Measurements from ENCODE around the gene CDH23. TPM values are rescaled to one million over a fixed set of nuclear protein-coding genes. Genes with fewer than 3 reads are reported as not detected.

The CDH23 gene
- total and polyA plus RNA-seq, 5 donors, result 2.4 to 6.3 (median 5.2) TPM

- 85% methylated on average over 1 of the region's 1 CpG for WGBS
- Histone ChIP-seq H3K9me3 (ENCODE audit: control insufficient read depth, low read length) (no peaks in the 10 kb centered on the region), H3K27me3 (ENCODE audit: control insufficient read depth, insufficient read depth) (no peaks in the 10 kb centered on the region), H3K4me1 (ENCODE audit: control insufficient read depth, insufficient read depth, low read length) (no peaks in the 10 kb centered on the region), H3K4me3 (ENCODE audit: low read length) (no peak overlapping the region), H3K27ac (ENCODE audit: low read length) (no peak overlapping the region)
- intact Hi-C loops (cut with DNase I), result loop anchor here in 1 of 4 donors (10.0 kb wide), 1 partner anchor 55 kb away; the partner anchor contains the start of gene SLC29A3
- DNase-seq, result no peak
- ATAC-seq, result no peak
Observed at GRCh38 chr10:71369602-71370001, 27.1 kb upstream of the CDH23 start.

GRCh38 chr10:71370031-71370430 lies 26.7 kb upstream of the CDH23 start:
- H3K4me3 ChIP-seq (ENCODE audit: low read length), result no peak overlapping the region
- H3K4me1 ChIP-seq (ENCODE audit: control insufficient read depth, insufficient read depth, low read length), result no peaks in the 10 kb centered on the region
- intact Hi-C loops (cut with DNase I), result loop anchor here in 1 of 4 donors (10.0 kb wide), 1 partner anchor 55 kb away; the partner anchor contains the start of gene SLC29A3
- no peaks in the 10 kb centered on the region for H3K27me3 ChIP-seq (ENCODE audit: control insufficient read depth, insufficient read depth)
- H3K27ac ChIP-seq (ENCODE audit: low read length), result no peak overlapping the region
- DNase-seq (no peak), ATAC-seq (no peak)
- H3K9me3 ChIP-seq (ENCODE audit: control insufficient read depth, low read length), result no peaks in the 10 kb centered on the region
- WGBS, result 94% methylated on average over 3 of the region's 3 CpGs

- no peak overlapping the region for H3K27ac ChIP-seq (ENCODE audit: low read length)
- no peaks in the 10 kb centered on the region for H3K9me3 ChIP-seq (ENCODE audit: control insufficient read depth, low read length)
- no peak for DNase-seq
- no peak for ATAC-seq
- no peaks in the 10 kb centered on the region for H3K27me3 ChIP-seq (ENCODE audit: control insufficient read depth, insufficient read depth)
- intact Hi-C loops (cut with DNase I), result loop anchor here in 1 of 4 donors (10.0 kb wide), 1 partner anchor 57 kb away; the partner anchor contains the start of gene SLC29A3
- 50% methylated on average over 6 of the region's 6 CpGs for WGBS
- no peaks in the 10 kb centered on the region for H3K4me1 ChIP-seq (ENCODE audit: control insufficient read depth, insufficient read depth, low read length)
- H3K4me3 ChIP-seq (ENCODE audit: low read length), result no peak overlapping the region
Observed at GRCh38 chr10:71371750-71372166, 25.0 kb upstream of the CDH23 start.

GRCh38 chr10:71372882-71373495 lies 23.7 kb upstream of the CDH23 start:
- Histone ChIP-seq H3K9me3 (ENCODE audit: control insufficient read depth, low read length) (no peaks in the 10 kb centered on the region), H3K4me1 (ENCODE audit: control insufficient read depth, insufficient read depth, low read length) (no peaks in the 10 kb centered on the region), H3K27me3 (ENCODE audit: control insufficient read depth, insufficient read depth) (no peaks in the 10 kb centered on the region), H3K4me3 (ENCODE audit: low read length) (no peak overlapping the region), H3K27ac (ENCODE audit: low read length) (no peak overlapping the region)
- no peak for ATAC-seq
- DNase-seq, result no peak
- WGBS, result 55% methylated on average over 10 of the region's 10 CpGs
- intact Hi-C loops (cut with DNase I), result loop anchor here in 1 of 4 donors (10.0 kb wide), 1 partner anchor 58 kb away; the partner anchor contains the start of gene SLC29A3

- DNase-seq, result no peak
- Histone ChIP-seq H3K4me3 (ENCODE audit: low read length) (no peak overlapping the region), H3K27ac (ENCODE audit: low read length) (no peak overlapping the region), H3K9me3 (ENCODE audit: control insufficient read depth, low read length) (no peaks in the 10 kb centered on the region), H3K27me3 (ENCODE audit: control insufficient read depth, insufficient read depth) (no peaks in the 10 kb centered on the region), H3K4me1 (ENCODE audit: control insufficient read depth, insufficient read depth, low read length) (no peaks in the 10 kb centered on the region)
- ATAC-seq, result no peak
- intact Hi-C loops (cut with DNase I), result loop anchor here in 2 of 4 donors (5.0 to 10.0 kb wide), 2 partner anchors 57 to 60 kb away; partner anchors contain the start of gene SLC29A3 (in 2 of the 2)
- WGBS, result 76% methylated on average over 11 of the region's 11 CpGs
Observed at GRCh38 chr10:71374481-71375233, 22.1 kb upstream of the CDH23 start.

- no peak for DNase-seq
- H3K4me1 ChIP-seq (ENCODE audit: control insufficient read depth, insufficient read depth, low read length), result no peaks in the 10 kb centered on the region
Observed at GRCh38 chr10:71375952-71376351, 20.8 kb upstream of the CDH23 start.

GRCh38 chr10:71378336-71379117 lies 18.2 kb upstream of the CDH23 start:
- no peak overlapping the region for H3K27ac ChIP-seq (ENCODE audit: low read length)
- intact Hi-C loops (cut with DNase I), result loop anchor here in 2 of 4 donors (5.0 to 10.0 kb wide), 2 partner anchors 61 to 64 kb away; partner anchors contain the start of gene SLC29A3 (in 2 of the 2)

More at GRCh38 chr10:71375952-71376351, 20.8 kb upstream of the CDH23 start:
- Histone ChIP-seq H3K4me3 (ENCODE audit: low read length) (no peak overlapping the region), H3K27me3 (ENCODE audit: control insufficient read depth, insufficient read depth) (no peaks in the 10 kb centered on the region), H3K27ac (ENCODE audit: low read length) (no peak overlapping the region), H3K9me3 (ENCODE audit: control insufficient read depth, low read length) (no peaks in the 10 kb centered on the region)
- ATAC-seq, result no peak
- intact Hi-C loops (cut with DNase I), result loop anchor here in 2 of 4 donors (5.0 to 10.0 kb wide), 2 partner anchors 59 to 61 kb away; partner anchors contain the start of gene SLC29A3 (in 2 of the 2)
- 63% methylated on average over 3 of the region's 3 CpGs for WGBS

GRCh38 chr10:71379118-71379766 lies 17.5 kb upstream of the CDH23 start:
- DNase-seq (no peak), ATAC-seq (no peak)
- no peak overlapping the region for H3K27ac ChIP-seq (ENCODE audit: low read length)
- 66% methylated on average over 3 of the region's 3 CpGs for WGBS
- no peaks in the 10 kb centered on the region for H3K4me1 ChIP-seq (ENCODE audit: control insufficient read depth, insufficient read depth, low read length)
- H3K9me3 ChIP-seq (ENCODE audit: control insufficient read depth, low read length), result no peaks in the 10 kb centered on the region
- intact Hi-C loops (cut with DNase I), result loop anchor here in 2 of 4 donors (5.0 to 10.0 kb wide), 2 partner anchors 62 to 64 kb away; partner anchors contain the start of gene SLC29A3 (in 2 of the 2)
- H3K27me3 ChIP-seq (ENCODE audit: control insufficient read depth, insufficient read depth), result no peaks in the 10 kb centered on the region
- no peak overlapping the region for H3K4me3 ChIP-seq (ENCODE audit: low read length)

More at GRCh38 chr10:71378336-71379117, 18.2 kb upstream of the CDH23 start:
- no peaks in the 10 kb centered on the region for H3K4me1 ChIP-seq (ENCODE audit: control insufficient read depth, insufficient read depth, low read length)
- H3K4me3 ChIP-seq (ENCODE audit: low read length), result no peak overlapping the region
- no peaks in the 10 kb centered on the region for H3K27me3 ChIP-seq (ENCODE audit: control insufficient read depth, insufficient read depth)
- no peak for ATAC-seq
- no peak for DNase-seq
- no peaks in the 10 kb centered on the region for H3K9me3 ChIP-seq (ENCODE audit: control insufficient read depth, low read length)
- WGBS, result 61% methylated on average over 6 of the region's 6 CpGs

- Histone ChIP-seq H3K27me3 (ENCODE audit: control insufficient read depth, insufficient read depth) (no peaks in the 10 kb centered on the region), H3K4me1 (ENCODE audit: control insufficient read depth, insufficient read depth, low read length) (no peaks in the 10 kb centered on the region), H3K27ac (ENCODE audit: low read length) (no peak overlapping the region), H3K4me3 (ENCODE audit: low read length) (no peak overlapping the region), H3K9me3 (ENCODE audit: control insufficient read depth, low read length) (no peaks in the 10 kb centered on the region)
- WGBS, result 37% methylated on average over 1 of the region's 1 CpG
- DNase-seq (no peak), ATAC-seq (no peak)
- intact Hi-C loops (cut with DNase I), result loop anchor here in 3 of 4 donors (5.0 to 10.0 kb wide), 5 partner anchors 186 to 434 kb away; no protein-coding TSS in a partner anchor
Observed at GRCh38 chr10:71380841-71381240, 15.9 kb upstream of the CDH23 start.

GRCh38 chr10:71381611-71382010 lies 15.1 kb upstream of the CDH23 start:
- WGBS, result 78% methylated on average over 3 of the region's 3 CpGs
- intact Hi-C loops (cut with DNase I), result loop anchor here in 3 of 4 donors (5.0 to 10.0 kb wide), 5 partner anchors 186 to 433 kb away; no protein-coding TSS in a partner anchor
- no peak for ATAC-seq

More at GRCh38 chr10:71381611-71382010, 15.1 kb upstream of the CDH23 start:
- Histone ChIP-seq H3K27ac (ENCODE audit: low read length) (no peak overlapping the region), H3K4me1 (ENCODE audit: control insufficient read depth, insufficient read depth, low read length) (no peaks in the 10 kb centered on the region), H3K27me3 (ENCODE audit: control insufficient read depth, insufficient read depth) (no peaks in the 10 kb centered on the region), H3K4me3 (ENCODE audit: low read length) (no peak overlapping the region), H3K9me3 (ENCODE audit: control insufficient read depth, low read length) (no peaks in the 10 kb centered on the region)
- no peak for DNase-seq

Data from right cardiac atrium (tissue), 5 donors.